ENCODE data around the gene HP.
"Not testable (repeated sequence)": the region's sequence is repeated elsewhere in the genome, so short reads cannot be mapped to it uniquely, and the experiment has no call there.

Gene HP, protein sequence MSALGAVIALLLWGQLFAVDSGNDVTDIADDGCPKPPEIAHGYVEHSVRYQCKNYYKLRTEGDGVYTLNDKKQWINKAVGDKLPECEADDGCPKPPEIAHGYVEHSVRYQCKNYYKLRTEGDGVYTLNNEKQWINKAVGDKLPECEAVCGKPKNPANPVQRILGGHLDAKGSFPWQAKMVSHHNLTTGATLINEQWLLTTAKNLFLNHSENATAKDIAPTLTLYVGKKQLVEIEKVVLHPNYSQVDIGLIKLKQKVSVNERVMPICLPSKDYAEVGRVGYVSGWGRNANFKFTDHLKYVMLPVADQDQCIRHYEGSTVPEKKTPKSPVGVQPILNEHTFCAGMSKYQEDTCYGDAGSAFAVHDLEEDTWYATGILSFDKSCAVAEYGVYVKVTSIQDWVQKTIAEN

DNA sequence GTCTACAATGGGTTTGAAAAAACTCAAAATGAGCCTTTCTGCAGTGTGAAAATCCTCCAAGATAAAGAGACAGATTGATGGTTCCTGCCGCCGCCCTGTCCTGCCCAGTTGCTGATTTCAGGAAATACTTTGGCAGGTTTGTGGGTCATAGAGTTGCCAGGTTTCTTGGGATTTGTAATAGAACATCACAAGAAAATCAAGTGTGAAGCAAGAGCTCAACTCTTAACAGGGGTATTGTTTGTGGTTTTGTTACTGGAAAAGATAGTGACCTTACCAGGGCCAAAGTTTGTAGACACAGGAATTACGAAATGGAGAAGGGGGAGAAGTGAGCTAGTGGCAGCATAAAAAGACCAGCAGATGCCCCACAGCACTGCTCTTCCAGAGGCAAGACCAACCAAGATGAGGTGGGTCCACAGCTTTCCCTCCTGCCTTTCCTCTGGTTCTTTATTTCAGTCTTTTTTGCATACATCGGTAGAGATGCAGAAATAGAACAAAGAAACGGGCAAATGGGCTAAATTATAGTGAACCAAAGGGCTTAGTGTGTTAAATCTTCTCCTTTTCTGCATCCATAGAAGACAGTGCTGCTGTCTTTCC is at the start of gene HP:
Gene HP, plus strand, starts transcription at position 252 of the 594 bp plus-strand sequence. Its CDS starts 148 bp downstream, at position 400.
- not testable (repeated sequence) for DNase-seq (ENCODE audit: low spot score)

DNA sequence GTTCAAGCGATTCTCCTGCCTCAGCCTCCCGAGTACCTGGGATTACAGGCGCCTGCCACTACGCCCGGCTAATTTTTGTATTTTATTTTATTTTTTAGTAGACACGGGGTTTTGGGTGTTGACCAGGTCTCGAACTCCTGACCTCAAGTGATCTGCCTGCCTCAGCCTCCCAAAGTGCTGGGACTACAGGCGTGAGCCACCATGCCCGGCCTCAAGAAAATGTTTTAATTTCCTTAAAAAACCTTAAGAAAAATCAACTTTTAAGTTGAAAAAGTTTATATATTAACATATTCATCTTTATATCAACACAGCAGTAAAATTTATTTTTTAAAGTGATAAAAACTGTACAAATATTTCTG is 46.3 kb upstream of the HP start:
- DNase-seq (ENCODE audit: low spot score), result not testable (repeated sequence)

DNA sequence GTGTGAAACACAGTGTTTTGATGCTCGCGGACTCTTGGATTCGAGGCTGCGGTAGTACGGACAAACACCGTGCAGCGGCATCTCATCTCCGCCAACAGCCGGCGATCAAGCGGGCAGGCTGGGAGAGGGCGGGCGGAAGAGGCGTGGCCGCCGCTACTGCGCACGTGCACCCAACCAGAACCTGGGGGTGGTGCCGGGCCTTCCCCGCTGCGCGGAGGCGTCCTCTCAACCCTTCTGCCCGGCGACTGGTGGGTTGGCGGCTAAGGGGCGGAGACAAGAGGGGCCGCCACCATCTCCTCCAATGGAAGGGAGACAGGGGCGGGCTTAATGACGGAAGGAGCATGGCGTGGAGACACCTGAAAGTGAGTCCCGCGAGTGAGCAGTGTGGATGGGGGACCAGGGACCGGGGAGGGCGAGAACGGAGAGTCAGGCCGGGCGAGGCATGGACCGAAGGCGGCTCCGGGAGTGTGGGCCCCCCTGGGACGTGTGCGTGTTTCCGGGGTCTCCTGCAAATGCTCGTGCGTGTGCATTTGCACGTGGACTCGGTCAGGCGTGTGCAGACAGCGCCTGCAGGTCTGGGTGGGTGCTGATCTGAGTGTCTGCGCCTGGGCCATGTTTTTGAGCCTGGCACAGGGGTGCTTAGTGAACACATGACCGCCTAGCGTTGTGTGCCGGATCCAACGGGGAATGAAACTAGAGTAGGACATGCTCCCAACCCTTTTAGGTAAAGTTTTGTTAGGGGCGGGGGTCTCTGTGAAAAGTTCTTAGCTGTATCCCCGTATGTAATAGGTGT is 45.7 kb upstream of the HP start, which contains the start of gene DHODH:
Gene DHODH, plus strand, starts transcription at position 321 of the 793 bp plus-strand sequence. Its CDS starts 21 bp downstream, at position 342.
- DNase-seq (ENCODE audit: low spot score), result peak; percentile 97

DNA sequence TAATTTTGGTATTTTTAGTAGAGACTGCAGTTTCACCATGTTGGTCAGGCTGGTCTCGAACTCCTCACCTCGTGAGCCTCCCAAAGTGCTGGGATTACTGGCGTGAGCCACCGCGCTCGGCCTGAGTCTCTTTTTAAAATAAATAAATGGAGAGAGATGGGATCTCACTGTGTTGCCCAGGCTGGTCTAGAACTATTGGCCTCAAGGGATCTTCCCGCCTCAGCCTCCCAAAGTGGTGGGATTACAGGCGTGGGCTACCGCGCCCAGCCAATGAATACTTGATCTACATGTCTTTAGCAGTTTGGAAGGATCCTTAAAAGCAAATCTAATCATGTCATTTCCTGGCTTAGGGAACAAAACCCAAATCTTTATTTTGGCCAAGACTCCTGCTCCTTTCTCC is 44.5 kb upstream of the HP start:
- DNase-seq (ENCODE audit: low spot score), result no peak

DNA sequence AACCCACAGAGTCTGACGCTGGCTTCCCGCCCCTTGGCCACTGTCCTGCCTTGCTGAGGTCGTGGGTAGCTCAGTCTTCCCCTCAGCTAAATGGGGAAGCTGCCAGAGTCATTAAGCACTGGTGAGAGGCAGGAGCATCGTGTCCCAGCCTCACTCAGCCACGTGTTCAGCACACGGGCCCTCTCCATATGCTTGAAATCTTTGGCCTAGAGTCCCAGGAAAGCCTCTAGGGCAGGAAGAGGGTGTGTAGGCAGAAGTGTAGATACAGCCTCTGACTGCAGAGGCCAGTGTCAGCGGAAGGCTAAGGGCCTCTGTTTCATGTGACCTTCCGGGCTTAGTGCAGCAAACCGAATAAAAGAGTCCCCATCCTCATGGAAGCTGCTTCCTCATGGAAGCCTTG is 41.7 kb upstream of the HP start:
- no peak for DNase-seq (ENCODE audit: low spot score)

DNA sequence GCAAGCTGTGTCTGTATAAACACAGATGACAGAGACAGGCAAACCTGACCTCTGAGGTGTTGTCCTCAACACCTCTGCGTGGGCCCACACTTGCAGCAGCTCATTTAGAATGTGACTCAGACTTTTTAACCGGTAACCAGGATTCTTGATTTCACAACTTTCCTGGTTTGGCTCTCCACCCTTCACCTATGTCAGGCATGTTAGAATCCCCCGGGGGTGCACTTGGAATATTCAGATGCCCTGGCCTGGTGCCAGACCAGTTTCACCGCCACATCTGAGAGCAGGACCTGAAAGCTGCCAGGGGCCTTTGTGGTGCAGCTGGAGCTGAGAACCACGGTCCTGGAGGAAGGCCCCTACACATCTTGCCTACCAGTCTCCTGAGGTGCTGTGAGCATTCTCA is 40.9 kb upstream of the HP start:
- no peak for DNase-seq (ENCODE audit: low spot score)

DNA sequence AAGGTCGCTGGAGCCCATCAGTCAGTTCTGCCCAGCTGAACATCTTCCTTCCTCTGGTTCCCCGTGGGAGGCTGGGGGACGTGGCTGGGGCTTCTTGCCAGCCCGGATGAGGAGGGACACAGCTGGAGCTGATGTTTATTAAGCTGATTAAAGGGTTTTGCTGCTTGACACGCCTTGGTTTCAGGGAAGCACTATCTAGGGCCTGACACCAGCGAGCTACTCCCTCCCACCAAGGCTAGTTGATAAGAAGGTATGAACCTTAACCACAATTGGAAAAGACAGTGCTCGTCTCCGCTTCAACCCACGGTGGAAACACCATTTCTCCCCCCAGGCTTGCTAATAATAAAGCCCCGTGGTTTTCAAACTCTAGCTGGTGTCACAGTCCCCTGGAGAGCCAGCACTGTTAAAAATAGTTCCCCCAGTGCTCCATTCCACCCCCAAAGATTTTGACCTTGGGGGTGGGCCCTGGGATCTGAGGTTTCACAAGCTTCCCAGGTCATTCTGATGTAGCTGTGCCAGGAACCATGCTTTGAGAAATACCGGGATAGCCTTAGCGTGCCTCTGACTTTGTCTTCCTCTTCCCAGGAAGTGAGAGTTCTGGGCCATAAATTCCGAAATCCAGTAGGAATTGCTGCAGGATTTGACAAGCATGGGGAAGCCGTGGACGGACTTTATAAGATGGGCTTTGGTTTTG is 40.3 kb upstream of the HP start:
- no peak for DNase-seq (ENCODE audit: low spot score)

DNA sequence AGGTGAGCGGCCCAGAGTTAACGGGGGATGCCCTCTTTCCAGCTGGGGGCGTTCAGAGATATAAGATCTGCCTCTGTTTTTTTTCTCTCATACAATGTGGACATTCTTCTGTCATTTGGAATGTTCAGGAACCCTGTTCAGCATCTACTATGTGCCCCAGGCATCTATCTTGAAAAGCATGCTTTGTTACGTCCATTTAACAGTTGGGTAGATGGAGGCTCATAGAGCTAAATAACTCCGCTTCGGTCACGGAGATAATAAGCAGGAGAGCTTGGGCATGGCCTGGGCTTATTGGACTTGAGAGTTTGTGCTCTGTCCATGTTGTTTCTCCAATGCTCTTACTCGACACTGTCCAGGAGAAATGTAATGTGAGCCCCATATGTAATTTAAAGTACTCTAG is 39.6 kb upstream of the HP start:
- no peak for DNase-seq (ENCODE audit: low spot score)

DNA sequence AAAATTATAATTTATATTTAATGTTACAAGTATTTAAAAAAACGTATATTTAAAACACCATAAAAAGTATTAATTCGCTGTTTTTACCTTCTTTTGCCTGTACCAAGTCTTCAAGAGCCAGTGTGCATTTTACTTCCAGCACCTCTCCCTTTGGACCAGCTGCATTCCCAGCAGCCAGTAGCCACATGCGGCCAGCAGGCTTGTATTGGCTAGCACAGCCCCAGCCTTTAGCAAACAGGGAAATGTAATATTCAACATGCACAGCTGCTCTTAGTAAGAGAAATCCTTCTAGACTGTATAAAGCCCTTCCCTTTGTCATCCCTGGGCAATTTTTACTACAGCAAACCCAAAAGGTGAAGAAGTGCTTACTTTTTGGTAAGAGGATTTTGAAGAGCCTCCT is 39.2 kb upstream of the HP start:
- no peak for DNase-seq (ENCODE audit: low spot score)

DNA sequence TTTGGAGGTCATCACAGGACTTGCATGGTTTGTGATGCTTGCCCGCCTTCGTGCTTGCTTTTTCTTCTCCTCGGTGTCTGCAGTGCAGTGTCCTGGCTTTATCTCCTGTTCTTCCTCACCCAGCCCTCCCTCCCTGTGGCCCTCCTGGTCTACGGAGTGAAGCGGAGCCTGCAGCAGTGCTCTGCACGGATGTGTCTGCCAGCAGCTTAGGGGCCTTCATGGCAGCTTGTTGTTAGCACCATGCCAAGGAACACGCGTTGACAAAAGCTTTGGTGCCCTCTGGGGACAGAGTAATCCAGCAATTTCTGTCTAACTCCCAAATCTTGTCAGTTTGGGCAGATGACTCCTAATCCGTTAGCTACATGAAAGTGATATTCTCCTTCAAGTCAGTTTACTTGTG is 35.8 kb upstream of the HP start:
- no peak for DNase-seq (ENCODE audit: low spot score)

DNA sequence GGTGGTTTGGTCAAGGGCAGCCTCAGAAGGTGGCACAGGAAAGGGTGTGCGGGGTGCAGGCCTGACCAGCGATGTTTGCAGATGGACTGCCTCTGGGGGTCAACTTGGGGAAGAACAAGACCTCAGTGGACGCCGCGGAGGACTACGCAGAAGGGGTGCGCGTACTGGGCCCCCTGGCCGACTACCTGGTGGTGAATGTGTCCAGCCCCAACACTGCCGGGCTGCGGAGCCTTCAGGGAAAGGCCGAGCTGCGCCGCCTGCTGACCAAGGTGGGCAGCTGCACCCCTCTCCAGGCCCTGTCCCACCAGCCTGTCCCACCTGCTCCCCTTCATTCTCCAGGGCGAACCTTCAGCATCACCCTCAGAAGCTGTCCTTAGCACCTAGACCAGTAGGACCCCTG is 33.3 kb upstream of the HP start:
- no peak for DNase-seq (ENCODE audit: low spot score)

DNA sequence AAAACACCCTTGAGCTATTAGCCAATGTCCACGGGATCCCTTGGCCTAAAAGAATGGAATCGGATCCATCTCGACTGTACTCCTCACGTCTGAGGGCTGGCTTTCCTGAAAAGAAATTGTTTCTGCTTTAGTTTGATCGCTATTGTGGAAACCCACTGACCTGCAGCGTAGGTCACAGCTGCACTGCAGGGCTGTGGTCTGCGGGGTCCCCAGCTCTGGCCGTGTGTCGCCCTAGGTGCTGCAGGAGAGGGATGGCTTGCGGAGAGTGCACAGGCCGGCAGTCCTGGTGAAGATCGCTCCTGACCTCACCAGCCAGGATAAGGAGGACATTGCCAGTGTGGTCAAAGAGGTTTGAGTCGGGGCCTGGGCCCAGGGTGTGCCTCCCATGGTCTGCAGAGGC is 32.2 kb upstream of the HP start:
- DNase-seq (ENCODE audit: low spot score), result no peak

DNA sequence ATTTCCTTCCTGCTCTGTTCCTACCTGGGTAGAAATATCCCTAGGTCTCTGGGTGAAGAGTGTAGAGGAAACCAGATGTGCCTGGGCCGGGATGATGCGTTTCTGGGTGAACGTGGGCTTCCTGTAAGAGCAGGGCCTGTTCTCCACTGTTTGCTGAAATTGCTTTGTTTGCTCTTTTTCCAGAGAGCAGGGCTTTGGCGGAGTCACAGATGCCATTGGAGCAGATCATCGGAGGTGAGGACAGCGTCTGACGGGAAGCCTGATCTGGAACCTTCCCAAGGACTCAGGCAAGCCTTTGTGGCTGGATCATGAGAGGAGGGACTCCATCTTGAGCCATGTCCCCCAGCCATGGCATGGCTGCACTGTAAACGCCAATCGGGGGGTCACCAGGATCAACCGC is 30.3 kb upstream of the HP start:
- no peak for DNase-seq (ENCODE audit: low spot score)

DNA sequence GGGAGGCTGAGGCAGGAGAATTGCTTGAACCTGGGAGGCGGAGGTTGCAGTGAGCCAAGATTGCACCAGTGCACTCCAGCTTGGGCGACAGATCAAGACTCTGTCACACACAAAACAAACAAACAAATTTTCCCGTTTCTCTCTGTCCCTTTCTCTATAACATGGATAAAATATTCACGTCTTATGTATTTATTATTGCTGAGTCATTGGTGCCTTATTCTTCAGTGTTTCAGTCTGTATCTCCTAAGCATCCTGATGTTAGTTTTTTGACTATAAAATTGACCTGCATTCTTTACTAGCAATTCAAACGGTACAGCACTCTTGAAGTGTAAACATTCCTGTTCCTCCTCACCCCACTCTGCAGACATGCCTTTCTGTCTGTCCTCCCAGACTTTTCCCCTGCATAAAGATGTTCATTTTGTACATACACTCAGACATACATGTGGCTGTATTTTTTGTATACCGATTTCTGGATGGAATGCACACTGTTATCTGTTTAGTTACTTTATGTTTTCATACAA is 29.4 kb upstream of the HP start:
- no peak for DNase-seq (ENCODE audit: low spot score)

DNA sequence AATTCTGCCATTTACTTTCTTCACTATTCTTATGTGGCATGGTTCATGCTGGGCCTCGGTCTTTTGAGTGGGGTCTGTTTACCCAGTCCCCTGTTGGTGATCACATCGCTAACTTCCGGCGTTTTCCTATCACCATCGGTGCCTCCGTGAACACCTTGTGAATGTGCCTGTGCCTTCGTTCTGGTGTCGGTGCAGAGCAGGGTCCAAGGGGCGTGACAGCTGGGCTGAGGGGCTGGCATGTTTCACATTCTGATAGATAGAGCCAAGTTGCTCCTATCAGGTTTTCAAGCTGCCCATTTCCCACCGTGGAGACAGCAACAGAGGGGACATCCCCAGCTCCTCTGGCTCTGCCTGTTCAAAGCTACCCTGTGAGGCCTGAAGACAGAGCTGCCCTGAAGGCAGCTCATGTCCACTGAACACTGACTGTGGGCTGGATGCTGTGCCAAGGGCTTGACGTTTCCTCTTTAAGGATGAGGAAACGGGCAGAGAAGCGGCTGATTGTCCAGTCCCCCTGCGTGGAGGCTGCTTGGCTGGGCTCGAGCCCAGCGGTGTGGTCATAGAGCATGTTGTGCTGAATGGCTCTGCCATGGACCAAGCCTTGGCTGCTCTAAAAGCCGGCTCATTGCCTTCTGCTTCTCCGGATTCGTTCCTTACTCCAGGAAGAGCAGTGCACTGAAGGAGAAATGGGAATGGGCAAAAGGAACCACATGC is 28.7 kb upstream of the HP start:
- no peak for DNase-seq (ENCODE audit: low spot score)

DNA sequence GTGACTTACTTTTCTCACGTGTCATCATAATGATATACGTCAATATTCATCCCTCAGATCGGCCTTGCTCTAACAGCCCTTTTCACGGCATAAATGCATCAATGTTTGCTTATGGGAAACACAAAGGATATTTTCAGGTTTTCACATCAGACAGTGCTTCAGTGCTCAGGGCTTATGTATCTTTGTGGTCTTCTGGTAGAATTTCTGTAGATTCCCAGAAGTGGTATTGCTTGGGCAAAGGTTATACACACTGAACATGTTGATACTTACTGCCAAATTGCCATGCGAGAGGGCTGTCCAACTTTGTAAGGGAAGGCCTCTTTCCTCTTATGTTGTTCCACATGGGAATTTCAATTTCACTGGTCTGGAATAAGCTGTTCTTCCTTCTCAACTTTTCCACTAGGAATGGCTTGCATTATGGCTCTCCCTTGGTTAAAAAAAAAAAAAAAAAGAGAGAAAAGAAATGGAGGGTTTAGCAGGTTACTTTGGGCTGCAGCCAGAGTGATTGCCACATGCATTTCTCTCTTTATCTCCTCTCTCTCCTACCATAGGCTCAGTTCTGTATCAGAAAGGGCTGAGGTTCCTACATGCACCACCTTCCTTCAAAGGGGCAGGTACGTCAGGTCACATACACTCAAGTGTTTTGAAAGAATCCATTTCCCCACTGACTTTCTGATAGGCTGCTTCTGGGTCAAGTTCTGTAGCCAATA is 26.5 kb upstream of the HP start:
- no peak for DNase-seq (ENCODE audit: low spot score)

DNA sequence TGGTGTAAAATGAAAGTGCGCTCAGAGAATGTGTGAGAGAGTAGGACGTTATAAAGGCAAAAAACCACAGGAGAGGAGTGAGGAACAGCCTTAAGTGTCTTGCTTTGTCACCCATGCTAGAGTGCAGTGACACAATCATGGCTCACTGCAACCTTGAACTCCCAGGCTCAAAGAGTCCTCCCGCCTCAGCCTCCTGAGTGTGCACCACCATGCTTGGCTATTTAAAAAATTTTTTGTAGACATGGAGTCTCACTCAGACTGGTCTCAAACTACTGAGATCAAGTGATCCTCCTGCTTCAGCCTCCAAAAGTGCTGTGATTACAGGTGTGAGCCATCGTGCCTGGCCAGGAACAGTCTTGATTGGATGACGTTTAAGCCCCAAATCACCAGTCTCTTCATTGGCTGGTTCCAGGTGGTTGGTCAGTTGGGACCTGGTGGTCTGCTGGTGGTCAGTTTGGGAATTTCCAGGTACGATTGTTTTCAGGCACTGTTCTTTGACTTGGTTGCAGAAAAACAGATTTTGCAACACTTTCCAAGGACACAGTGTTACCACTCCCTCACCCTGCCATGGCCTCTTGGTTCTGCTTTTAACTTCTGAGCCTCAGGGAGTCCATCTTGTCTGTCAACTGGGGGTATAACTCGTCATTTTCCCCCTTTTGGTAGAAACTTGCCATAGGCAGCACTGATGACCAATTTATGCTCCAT is 24.6 kb upstream of the HP start:
- DNase-seq (ENCODE audit: low spot score), result no peak

DNA sequence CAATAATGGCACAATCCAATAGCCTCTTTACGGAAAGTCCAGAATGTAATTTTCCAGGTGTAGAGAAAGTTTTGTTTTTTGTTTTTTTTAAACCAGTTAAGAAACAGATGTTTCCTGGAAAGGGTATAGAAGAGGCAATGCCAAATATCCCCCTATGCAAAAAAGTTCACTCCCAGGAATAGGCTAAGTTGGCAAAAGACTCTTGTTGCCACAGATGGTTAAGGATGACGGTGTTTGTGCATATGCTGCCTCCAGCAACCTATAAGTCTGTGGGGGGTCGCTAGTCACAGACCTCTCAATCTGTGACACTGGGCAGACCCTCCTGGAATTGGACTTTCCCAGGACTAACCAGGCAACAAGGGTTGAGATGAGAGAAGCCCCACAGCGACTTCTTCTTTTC is 20.9 kb upstream of the HP start:
- no peak for DNase-seq (ENCODE audit: low spot score)

DNA sequence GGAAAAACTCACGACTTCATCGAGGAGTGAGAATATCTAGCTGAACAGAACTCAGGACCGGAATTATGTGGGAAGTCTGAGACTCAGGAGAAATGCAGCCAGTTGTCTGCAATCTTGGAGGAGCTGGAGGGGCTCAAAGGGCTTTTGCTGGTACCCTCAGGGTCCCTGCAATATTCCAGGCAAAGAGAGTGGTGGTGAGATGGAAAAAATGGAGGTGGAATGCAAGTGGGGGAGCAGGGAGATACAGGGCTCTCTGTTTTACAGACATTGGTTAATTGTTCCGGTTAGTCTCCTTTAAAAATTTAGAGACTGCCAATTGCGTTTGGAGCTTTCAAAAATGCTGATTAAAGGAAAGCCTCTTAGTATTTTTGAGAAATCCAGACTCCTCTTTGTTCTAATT is 18.2 kb upstream of the HP start:
- no peak for DNase-seq (ENCODE audit: low spot score)

DNA sequence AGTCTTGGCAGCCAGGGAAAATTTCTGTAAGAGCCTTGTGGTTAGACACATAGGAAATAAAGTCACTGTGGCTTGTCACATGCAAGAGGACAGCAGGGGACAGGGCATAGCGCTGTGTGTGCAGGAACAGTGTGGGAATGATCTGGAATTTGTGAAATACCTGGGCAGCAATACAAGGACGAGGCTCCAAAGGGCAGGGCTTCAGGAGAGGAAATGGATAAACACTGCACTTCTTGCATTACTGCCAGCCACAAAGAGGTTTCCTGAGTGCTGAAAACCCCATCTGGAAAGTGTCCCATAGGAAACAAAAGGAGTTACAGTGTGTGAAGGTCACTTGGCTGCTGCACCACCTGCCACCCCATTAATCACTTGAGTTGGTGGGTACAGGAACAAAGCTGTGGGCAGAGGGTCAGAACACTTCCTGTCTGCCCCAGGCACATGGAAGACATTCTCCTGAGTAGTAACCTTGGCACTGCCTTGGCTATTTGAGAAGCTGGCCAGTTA is 12.1 kb upstream of the HP start:
- DNase-seq (ENCODE audit: low spot score), result no peak

Measured in left forelimb (tissue), 1 donor.